GM12874 (cell line): ENCODE results near the gene TRAT1.

ENCODE experiments used
- CTCF ChIP-seq: IDR thresholded peaks from 2 replicates; pipeline ENCODE4 v1.5.1; 2011; ENCODE audit warnings: low read depth, mild to moderate bottlenecking, control low read depth, low read length, moderate library complexity; ENCODE audit not compliant: insufficient read depth

Gene TRAT1

GRCh38 chr3:108833611-108834010 lies 11.0 kb downstream of the TRAT1 start:
- no peak for TF ChIP-seq CTCF

DNA sequence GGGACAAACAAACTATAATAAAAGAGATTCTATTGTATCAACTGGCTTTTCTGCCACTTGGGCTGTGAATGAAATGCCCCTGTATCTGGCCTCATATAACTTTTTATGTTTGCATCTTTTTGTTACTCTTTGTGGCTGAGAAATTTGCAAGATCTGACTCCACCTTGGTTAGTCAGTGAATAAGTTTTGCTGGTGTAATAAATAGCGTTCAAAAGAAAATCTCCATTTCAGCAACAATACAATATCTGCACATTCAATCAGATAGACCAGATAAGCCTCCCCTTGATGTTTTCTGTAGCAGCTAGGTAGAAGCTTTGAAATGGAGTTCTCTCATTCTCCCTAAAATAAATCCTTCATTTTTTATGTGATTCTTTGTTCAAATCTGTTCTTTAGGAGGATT lies 12.0 kb downstream of the TRAT1 start:
- no peak for TF ChIP-seq CTCF

DNA sequence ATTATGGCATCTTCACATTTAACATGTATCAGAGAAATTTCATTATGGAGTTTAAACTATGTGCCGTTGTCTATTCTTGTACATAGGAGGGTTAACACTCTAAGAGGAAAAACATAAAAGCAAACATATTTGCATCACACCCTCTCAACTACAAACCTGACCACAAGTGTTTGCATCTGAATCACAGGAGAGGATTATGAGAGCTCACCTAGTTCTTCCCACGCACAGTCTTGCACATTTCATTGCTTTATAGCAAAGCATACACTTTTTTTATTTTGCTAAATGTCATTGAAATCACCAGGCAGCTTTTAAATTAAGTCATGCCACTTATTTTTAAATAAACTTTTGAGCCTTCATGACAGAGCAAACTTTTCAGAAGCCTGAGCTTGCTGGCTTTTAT lies 12.5 kb downstream of the TRAT1 start:
- TF ChIP-seq CTCF, result no peak

DNA sequence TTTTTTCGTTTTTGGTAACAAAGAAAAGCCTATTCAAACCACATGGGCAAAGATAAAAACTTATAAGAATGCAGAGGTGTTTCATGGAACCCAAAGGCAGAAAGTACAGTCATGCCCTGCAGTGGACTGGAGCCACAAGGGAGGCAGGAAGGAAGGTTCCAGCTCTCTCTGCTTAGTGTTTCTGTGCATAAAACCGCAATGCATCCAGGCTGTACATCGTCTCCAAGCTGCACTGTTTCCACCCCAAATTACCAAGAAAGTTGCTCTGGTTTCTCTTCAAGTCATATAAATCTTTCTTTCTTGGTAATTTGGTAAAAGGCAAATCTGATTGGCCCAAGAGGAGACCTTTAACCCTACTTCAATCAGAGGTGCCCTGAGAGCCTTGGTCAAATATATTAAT lies 15.8 kb downstream of the TRAT1 start:
- TF ChIP-seq CTCF, result no peak

- no peak for TF ChIP-seq CTCF
These were observed 23.2 kb downstream of the TRAT1 start for GRCh38 chr3:108845709-108846293.

GRCh38 chr3:108847187-108847586 lies 24.6 kb downstream of the TRAT1 start:
- no peak for TF ChIP-seq CTCF

GRCh38 chr3:108849075-108849474 lies 26.5 kb downstream of the TRAT1 start:
- no peak for TF ChIP-seq CTCF
